Small intestine (tissue), 7 donors: Measurements from ENCODE around the gene TMED1. TPM values are rescaled to one million over a fixed set of nuclear protein-coding genes. Genes with fewer than 3 reads are reported as not detected.
"Not testable (repeated sequence)": the region's sequence is repeated elsewhere in the genome, so short reads cannot be mapped to it uniquely, and the experiment has no call there.

Experiments
- DNase-seq, 2 donors: peaks; one replicate each; pipeline versions ENCODE4 v3.0.0 to v3.0.0-alpha.2; 2013
- FAIRE-seq: peaks from 2 replicates; lab custom pipeline; 2012; peaks lifted over from hg19 to GRCh38; lab: Jason Lieb, UNC
- H3K27ac ChIP-seq, 3 donors: one replicate each; pipeline ENCODE4 v1.5.1; 2013; ENCODE audit warnings: low read length in 2 of 3, mild to moderate bottlenecking in 2 of 3, control low read depth in 1 of 3, inconsistent platforms in 1 of 3, low read depth in 1 of 3, moderate library complexity in 1 of 3
- H3K27me3 ChIP-seq, 3 donors: one replicate each; pipeline ENCODE4 v1.6.1; 2013; ENCODE audit warnings: low read length in 3 of 3, inconsistent platforms in 1 of 3; ENCODE audit not compliant: control insufficient read depth in 3 of 3, insufficient read depth in 3 of 3
- H3K36me3 ChIP-seq, 3 donors: one replicate each; pipeline ENCODE4 v1.6.1; 2013; ENCODE audit warnings: low read length in 3 of 3, inconsistent platforms in 1 of 3, low read depth in 1 of 3, mild to moderate bottlenecking in 1 of 3, moderate library complexity in 1 of 3; ENCODE audit not compliant: control insufficient read depth in 3 of 3, insufficient read depth in 2 of 3
- H3K4me1 ChIP-seq, 3 donors: one replicate each; pipeline ENCODE4 v1.6.1; 2013; ENCODE audit warnings: low read length in 2 of 3, inconsistent platforms in 1 of 3, low read depth in 1 of 3, mild to moderate bottlenecking in 1 of 3, moderate library complexity in 1 of 3; ENCODE audit not compliant: control insufficient read depth in 3 of 3, insufficient read depth in 2 of 3
- H3K4me3 ChIP-seq, 3 donors: one replicate each; pipeline ENCODE4 v1.5.1; 2013; ENCODE audit warnings: low read length in 3 of 3, control low read depth in 1 of 3, inconsistent platforms in 1 of 3, low read depth in 1 of 3, mild to moderate bottlenecking in 1 of 3, moderate library complexity in 1 of 3
- H3K9me3 ChIP-seq, 2 donors: one replicate each; pipeline ENCODE4 v1.6.1; 2013; ENCODE audit warnings: low read depth in 1 of 2, low read length in 1 of 2; ENCODE audit not compliant: control insufficient read depth in 2 of 2, insufficient read depth in 1 of 2
- WGBS, 3 donors: extraction: QIAGEN DNeasy Blood & Tissue Kit; methylation state at CpG; one replicate each; pipeline ENCODE4 v1.1.7; 2013; 5-methylcytosine and 5-hydroxymethylcytosine counted together
- polyA plus RNA-seq, 4 donors: library from polyadenylated mRNA; stranded (reverse) in 3 of 4; unstranded in 1 of 4; fragments of 200-250 nt in 3 of 4; fragments of 120-200 nt in 1 of 4; gene quantifications; one replicate each; pipeline versions ENCODE4 v1.2.1 to v1.2.3, GENCODE V29; 2013
- donor health status: healthy with polysubstance abuse.
- donor health status: control.
- donor health status: control.
- donor health status: Bipolar disorder and iron deficiency.
- donor health status: healthy.

TMED1 gene
- polyA plus RNA-seq, 4 donors, result 21.0 to 31.7 (median 25.6) TPM

- H3K9me3 ChIP-seq, result peaks cover 0 to 5% of the 10 kb centered on the region in 2 donors
- no peaks in the 10 kb centered on the region for H3K27me3 ChIP-seq
- H3K4me1 ChIP-seq, result no peaks in the 10 kb centered on the region
- H3K36me3 ChIP-seq, result no peaks in the 10 kb centered on the region
- DNase-seq, result no peak
- 86 to 89% (median 89%) methylated on average over 7 of the region's 7 CpGs for WGBS, 3 donors
- no peak overlapping the region for H3K4me3 ChIP-seq
- FAIRE-seq, result no peak
- no peak overlapping the region for H3K27ac ChIP-seq
Observed at GRCh38 chr19:10842788-10843187, 6.8 kb upstream of the TMED1 start.

DNA sequence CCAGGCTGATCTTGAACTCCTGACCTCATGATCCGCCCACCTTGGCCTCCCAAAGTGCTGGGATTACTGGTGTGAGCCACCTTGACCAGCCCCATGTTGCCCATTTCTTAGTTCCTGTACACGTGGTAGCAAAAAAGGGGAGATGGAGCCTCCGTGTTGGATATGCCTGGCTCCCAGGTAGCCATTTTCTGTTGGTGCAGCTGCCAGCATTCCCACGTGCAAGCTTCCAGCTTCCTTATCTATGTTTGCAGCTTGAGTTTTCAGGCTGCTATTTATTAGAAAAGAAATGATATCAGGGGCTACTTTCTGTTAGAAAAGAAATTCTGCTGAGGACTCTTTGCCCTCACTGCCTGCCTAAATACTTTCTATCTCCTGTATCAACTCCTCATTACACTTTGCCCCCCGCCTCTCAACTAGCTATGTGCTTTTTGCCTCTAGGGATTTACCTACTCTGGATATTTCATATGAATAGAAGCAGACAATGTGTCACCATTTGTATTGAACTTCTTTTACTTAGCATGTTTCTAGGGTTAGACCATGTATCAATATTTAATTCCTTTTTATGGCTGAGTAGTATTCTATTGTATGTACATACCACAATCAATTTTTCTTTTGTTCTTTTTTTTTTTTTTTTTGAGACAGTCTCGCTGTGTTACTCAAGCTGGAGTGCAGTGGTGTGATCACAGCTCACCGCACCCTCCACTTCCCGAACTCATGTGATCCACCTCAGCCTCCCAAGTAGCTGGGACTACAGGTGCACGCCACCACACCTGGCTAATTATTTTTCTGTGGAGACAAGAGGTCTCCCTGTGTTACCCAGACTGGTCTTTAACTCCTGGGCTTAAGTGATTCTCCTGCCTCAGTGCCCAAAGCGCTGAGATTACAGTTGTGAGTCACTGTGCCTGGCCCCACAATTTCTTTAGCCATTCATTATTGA is 3.4 kb upstream of the TMED1 start:
- Histone ChIP-seq H3K4me3 (no peak overlapping the region), H3K27me3 (no peaks in the 10 kb centered on the region), H3K27ac (no peak overlapping the region), H3K4me1 (peaks cover 0 to 14% (median 0%) of the 10 kb centered on the region in 3 donors), H3K36me3 (peaks cover 0 to 9% (median 0%) of the 10 kb centered on the region in 3 donors), H3K9me3 (peaks cover 0 to 12% of the 10 kb centered on the region in 2 donors)
- 74 to 83% (median 80%) methylated on average over 10 of the region's 10 CpGs for WGBS, 3 donors
- DNase-seq (no peak), FAIRE-seq (no peak)

DNA sequence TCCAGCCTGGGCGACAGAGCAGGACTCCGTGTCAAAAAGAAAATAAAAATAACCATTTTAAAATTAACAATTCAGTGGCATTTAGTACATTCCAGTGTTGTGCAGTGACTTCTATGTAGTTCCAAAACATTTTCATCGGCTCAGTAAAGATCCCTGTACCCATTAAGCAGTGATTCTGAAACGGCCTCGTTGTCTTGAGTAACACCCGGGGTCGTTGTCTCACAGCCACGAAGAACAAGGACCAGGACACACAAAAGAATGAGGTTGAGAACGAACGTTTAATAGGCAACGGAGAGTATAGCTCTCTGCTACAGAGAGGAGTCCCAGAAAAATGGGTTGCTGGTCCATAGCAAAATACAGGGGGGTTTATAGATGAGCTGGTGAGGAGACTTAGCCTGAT is 2.4 kb upstream of the TMED1 start:
- WGBS, 3 donors, result 86 to 88% (median 87%) methylated on average over 11 of the region's 11 CpGs
- DNase-seq, result no peak
- no peak overlapping the region for H3K27ac ChIP-seq
- no peaks in the 10 kb centered on the region for H3K27me3 ChIP-seq
- no peak overlapping the region for H3K4me3 ChIP-seq
- peaks cover 0 to 19% (median 0%) of the 10 kb centered on the region in 3 donors for H3K36me3 ChIP-seq
- no peak for FAIRE-seq
- H3K9me3 ChIP-seq, result peaks cover 0 to 12% of the 10 kb centered on the region in 2 donors
- H3K4me1 ChIP-seq, result peaks cover 0 to 14% (median 0%) of the 10 kb centered on the region in 3 donors

DNA sequence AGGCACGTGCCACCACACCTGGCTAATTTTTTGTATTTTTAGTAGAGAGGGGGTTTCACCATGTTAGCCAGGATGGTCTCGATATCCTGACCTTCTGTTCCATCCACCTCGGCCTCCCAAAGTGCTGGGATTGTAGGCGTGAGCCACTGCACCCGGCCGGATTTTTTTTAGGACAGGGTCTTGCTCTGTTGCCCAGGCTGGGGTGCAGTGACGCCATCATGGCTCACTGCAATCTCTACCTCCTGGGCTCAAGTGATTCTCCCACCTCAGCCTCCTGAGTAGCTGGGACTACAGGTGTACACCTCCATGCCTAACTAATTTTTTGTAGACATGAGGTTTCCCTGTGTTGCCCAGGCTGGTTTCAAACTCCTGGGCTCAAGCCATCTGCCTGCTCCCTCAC is 1.6 kb upstream of the TMED1 start:
- Histone ChIP-seq H3K36me3 (peaks cover 2 to 26% (median 3%) of the 10 kb centered on the region in 3 donors), H3K4me1 (peaks cover 0 to 14% (median 0%) of the 10 kb centered on the region in 3 donors), H3K9me3 (peaks cover 0 to 12% of the 10 kb centered on the region in 2 donors)
- 95 to 96% (median 96%) methylated on average over 7 of the region's 7 CpGs for WGBS, 3 donors
- not testable (repeated sequence) for H3K27ac ChIP-seq, H3K4me3 ChIP-seq, DNase-seq, FAIRE-seq, H3K27me3 ChIP-seq

DNA sequence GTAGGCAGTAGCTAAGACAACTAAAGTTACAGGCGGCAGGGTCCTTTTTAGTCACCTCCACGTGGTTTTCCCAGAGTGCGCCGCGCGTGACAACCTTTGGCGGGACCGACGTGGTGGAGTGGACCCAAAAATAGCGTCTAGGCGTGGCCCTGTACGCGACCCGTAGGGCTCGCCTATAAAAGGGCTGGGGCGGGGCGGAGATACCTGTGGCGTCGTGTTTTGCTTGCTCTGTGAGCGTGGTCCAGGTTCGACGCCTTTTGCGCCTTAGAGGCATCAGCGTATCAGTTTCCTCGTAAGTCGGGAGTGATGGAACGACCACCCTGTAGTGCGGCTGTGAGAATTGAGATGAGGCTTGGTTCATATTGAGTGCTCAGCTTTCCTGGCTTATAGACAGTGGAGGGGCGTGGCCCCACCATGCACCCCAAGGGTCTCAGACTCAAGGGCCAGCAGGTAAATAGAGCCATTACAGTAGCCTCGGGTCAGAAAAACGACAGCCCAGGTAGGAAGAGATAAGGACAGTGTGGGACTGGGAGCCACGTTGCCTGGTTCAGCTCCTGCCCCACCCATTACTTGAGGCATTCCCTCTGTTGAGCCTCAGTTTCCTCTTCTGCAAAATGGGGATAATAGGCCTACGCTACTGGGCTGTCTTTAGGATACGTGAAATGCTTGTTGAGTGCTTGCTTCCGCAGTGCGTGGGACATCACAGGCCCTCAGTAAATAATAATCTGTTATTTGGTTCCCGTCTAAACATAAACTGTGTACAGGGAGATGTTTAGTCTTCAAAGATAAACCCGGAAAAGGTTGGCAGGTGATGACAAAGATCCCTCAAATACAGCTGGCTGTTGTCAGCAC is 693 bp upstream of the TMED1 start:
- WGBS, 3 donors, result 34 to 38% (median 37%) methylated on average over 38 of the region's 38 CpGs
- H3K27me3 ChIP-seq, result no peaks in the 10 kb centered on the region
- H3K4me1 ChIP-seq, result peaks cover 0 to 14% (median 0%) of the 10 kb centered on the region in 3 donors
- peak overlapping the region; percentile 92 to 100 (median 93) for H3K27ac ChIP-seq
- H3K36me3 ChIP-seq, result peaks cover 3 to 35% (median 5%) of the 10 kb centered on the region in 3 donors
- peak overlapping the region in 2 of 3 donors; percentile 70 to 96 for H3K4me3 ChIP-seq
- DNase-seq (peak; percentile 86 to 94), FAIRE-seq (no peak)
- peaks cover 0 to 12% of the 10 kb centered on the region in 2 donors for H3K9me3 ChIP-seq

DNA sequence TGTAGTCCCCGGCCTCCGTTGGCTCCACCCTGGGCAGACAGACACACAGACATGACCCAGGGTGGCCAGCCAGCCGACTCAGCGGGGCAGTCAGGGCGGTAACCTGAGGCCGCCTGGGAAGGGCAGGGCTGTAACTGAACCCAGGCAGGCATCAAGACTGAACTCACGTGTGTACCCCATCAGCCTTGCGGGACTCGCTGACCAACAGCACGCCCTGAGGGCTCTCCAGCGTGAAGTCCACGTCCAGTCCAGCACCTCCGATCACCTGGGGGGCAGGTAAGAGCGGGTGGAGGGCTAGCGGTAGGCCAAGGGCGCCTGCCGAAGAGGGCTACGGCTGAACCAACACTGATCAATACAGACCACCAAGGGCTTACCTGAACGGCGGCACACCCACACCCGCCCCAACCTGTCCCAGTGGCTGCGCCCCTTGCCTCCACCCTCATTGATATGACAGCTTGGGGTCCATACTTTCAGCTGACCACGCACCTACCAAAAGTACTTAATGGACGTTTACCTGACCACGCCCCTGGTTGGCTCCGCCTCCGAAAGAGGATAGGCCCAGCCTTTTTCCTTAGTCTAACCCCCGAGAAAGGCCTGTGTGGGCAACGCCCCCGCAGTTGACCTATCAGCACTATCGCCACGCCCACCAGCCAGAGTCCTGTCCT is 791 bp downstream of the TMED1 start:
- FAIRE-seq, result no peak
- DNase-seq, result peak in 1 of 2 donors; percentile 100
- Histone ChIP-seq H3K27me3 (no peaks in the 10 kb centered on the region), H3K36me3 (peaks cover 6 to 50% (median 16%) of the 10 kb centered on the region in 3 donors), H3K27ac (peak overlapping the region; percentile 52 to 100 (median 93)), H3K4me1 (peaks cover 0 to 14% (median 0%) of the 10 kb centered on the region in 3 donors), H3K4me3 (peak overlapping the region in 2 of 3 donors; percentile 70 to 96), H3K9me3 (peaks cover 0 to 12% of the 10 kb centered on the region in 2 donors)
- 34 to 52% (median 49%) methylated on average over 31 to 32 of the region's 32 CpGs for WGBS, 3 donors

DNA sequence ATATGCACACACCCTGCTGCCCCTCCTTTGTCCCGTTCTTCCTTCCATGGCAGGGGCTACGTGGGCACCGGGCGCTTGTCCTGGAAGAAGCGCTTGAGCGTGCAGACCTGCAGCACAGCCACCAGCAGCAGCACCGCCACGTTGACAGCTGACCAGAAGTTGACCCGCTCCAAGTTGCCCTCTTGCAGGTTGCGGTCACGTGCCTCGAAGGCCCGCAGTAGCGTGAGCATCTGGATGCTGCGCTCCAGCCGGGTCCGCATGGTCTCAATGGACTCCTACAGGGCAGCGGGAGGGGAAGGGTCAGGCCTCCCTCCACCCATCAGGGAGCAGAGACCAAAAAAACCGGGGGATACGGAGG is 3.1 kb downstream of the TMED1 start:
- no peak for FAIRE-seq
- H3K4me1 ChIP-seq, result peaks cover 0 to 14% (median 0%) of the 10 kb centered on the region in 3 donors
- H3K36me3 ChIP-seq, result peaks cover 13 to 69% (median 21%) of the 10 kb centered on the region in 3 donors
- no peak for DNase-seq
- H3K27me3 ChIP-seq, result no peaks in the 10 kb centered on the region
- H3K27ac ChIP-seq, result no peak overlapping the region
- H3K9me3 ChIP-seq, result peaks cover 0 to 12% of the 10 kb centered on the region in 2 donors
- H3K4me3 ChIP-seq, result no peak overlapping the region
- 84 to 92% (median 91%) methylated on average over 20 of the region's 20 CpGs for WGBS, 3 donors
